GM21515 (cell line): ENCODE data around the gene NELFA.
A peak's percentile ranks its signal among the peaks of the same experiment; 100 is the strongest.
"Not testable (repeated sequence)": the region's sequence is repeated elsewhere in the genome, so short reads cannot be mapped to it uniquely, and the experiment has no call there.

ENCODE experiments used
- ATAC-seq: cut with Tn5 transposase; IDR thresholded peaks from one replicate; pipeline ENCODE4 v1.9.1; 2021; ENCODE audit not compliant: unreplicated experiment

The NELFA gene

GRCh38 chr4:2040391-2041238 lies 31.8 kb upstream of the NELFA start:
- no peak for ATAC-seq

DNA sequence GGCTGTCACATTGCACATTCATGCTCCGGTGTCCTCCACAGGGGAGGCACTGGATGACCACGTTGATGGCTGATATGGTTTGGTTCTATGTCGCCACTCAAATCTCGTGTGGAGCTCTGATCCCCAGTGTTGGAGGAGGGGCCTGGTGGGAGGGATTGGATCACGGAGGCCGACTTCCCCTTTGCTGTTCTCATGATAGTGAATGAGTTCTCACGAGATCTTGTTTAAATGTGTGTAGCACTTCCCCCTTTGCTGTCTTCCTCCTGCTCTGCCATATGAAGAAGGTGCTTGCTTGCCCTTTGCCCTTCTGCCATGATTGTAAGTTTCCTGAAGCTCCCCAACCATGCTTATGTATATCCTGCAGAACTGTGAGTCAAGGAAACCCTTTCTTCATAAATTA lies 28.1 kb upstream of the NELFA start:
- ATAC-seq = no peak

DNA sequence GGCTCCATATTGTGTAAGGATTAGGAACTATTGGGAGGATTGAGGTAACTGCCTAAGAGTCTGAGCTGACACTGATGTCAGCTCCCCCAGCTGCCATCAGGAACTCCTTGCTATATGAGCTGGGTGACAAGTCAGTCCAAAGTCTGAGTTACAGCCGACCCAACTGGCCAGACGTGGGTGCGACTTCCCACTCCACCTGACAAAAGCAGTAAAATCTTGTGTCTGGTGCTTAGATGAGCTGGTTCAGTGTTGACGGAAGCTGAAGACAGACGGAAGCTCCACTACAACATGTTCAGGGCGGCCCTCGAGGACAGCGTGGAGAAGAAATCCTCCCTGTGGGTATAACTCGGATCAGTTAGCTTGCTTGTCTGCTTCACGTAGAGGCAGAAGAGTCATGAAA lies 27.6 kb upstream of the NELFA start:
- ATAC-seq = no peak

DNA sequence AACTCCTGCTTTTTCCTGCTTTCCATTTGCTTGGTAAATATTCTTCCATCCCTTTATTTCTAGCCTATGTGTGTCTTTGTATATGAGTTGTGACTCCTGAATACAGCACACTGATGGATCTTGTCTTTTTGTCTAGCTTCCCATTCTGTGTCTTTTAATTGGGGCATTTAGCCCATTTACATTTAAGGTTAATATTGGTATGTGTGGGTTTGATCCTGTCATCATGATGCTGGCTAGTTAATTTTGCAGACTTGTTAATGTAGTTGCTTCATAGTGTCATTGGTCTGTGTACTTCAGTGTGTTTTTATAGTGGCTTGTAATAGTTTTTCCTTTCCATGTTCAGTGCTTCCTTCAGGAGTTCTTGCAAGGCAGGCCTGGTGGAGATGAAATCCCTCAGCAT lies 22.4 kb upstream of the NELFA start:
- ATAC-seq = not testable (repeated sequence)

DNA sequence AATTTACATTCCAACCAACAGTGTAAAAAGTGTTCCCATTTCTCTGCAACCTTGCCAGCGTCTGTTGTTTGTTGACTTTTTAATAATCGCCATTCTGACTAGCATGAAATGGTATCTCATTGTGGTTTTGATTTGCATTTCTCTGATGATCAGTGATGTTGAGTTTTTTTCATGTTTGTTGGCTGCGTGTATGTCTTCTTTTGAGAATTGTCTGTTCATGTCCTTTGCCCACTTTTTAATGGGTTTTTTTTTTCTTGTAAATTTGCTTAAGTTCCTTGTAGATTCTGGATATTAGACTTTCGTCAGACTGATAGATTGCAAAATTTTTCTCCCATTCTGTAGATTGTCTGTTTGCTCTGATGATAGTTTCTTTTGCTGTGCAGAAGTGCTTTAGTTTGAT lies 18.3 kb upstream of the NELFA start:
- ATAC-seq = not testable (repeated sequence)

- ATAC-seq = no peak
These were observed 17.0 kb upstream of the NELFA start for GRCh38 chr4:2025817-2026216.

DNA sequence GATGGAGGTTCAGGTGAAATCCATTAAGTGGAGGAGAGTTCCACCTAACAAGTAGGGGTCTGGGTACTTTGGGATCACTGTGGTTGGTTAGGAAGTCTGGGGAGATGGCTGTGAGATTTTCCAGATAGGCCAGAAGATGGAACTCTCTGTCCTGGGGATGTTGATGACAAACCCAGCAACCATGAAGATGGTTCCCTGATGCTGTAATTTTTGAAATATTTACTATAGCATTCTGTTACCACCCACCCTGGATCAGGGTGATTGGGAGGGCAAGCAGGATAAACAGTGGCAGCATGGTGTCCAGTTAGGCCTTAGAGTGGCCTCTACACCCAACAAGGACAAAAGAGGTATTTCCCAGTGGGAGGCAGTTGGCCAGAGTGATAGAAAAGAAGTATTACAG lies 15.9 kb upstream of the NELFA start:
- no peak for ATAC-seq

- not testable (repeated sequence) for ATAC-seq
These were observed 12.7 kb upstream of the NELFA start for GRCh38 chr4:2021358-2022018.

GRCh38 chr4:2015008-2015407 lies 6.2 kb upstream of the NELFA start:
- no peak for ATAC-seq

DNA sequence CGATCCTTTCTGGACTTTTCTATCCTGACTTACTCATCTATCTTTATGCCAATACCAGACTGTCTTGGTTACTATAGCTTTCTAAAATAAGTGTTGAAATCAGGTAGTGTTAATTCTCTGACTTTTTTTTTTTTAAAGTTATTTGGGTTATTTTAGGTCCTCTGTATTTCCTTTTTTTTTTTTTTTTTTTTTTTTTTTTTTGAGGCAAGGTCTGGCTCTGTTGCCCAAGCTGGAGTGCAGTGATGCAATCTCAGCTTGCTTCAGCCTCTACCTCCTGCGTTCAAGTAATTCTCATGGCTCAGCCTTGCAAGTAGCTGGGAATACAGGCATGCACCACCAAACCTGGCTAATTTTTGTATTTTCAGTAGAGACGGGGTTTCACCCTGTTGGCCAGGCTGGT lies 2.8 kb upstream of the NELFA start:
- no peak for ATAC-seq

DNA sequence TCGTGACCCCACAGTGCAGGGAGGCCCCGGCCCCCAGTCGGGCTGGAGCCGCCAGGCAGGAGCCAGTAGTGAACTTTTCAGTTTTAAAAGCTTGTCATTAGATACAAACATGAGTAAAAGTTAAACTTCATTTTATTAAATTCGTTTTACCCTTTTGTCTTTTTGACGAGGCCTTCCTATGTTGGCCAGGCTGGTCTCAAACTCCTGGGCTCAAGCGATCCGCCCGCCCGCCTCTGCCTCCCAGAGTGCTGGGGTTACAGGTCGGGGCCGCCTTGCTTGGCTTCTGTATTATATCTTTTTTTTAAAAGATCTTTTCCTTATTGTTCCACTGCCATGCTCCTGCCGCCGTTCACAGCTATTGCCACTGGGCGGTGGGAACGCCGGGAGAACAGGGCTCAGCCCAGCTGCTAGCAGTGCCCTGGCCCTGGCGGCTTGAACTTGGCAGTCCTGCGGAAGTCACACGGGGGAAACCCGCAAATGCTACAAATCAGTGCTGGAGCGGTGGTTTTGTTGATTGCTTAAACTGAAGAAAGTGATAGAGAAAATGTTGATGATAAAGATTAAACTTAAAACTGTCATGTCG lies 968 bp upstream of the NELFA start:
- ATAC-seq = peak; percentile 16

GRCh38 chr4:2008671-2008920 lies 178 bp downstream of the NELFA start:
- ATAC-seq = no peak

DNA sequence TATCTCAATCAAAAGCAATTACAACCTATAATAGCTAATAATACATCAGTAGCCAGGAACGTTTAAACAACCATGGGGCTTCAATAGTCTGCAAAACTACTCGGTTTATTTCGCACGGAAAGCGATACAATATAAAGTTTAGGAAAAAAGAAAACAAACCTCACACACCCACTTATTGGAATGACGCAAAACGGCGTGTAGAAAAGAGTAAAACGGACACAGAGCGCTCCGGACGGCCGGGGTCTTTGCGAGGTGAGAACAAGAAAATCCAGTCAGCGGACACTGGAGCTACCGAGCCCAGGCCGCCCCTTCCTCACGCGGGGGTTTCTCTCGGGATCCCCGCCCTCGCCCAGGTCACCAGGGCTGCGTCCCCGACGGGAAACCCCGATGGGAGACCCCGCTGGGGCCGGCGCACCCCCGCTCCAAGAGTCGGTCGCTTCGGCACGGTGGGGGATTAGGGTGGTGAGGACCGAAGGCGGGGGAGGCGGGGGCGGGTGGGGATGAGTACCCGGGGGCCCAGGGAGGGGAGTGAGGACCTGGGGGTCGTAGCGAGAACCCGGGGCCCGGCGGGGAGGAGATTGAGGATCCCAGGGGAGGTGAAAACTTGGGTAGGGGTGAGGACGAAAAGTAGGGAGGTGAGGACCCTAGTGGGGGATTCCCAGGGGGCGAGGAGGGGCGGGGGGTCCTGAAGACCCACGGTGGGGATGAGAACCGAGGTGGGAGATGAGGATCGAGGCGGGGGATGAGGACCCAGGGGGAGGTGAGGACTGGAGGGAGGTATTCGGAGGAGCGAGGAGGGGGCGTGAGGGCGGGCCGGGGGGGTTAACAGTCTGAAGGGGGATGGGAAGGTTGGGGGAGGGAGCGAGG lies 737 bp downstream of the NELFA start:
- ATAC-seq = no peak

DNA sequence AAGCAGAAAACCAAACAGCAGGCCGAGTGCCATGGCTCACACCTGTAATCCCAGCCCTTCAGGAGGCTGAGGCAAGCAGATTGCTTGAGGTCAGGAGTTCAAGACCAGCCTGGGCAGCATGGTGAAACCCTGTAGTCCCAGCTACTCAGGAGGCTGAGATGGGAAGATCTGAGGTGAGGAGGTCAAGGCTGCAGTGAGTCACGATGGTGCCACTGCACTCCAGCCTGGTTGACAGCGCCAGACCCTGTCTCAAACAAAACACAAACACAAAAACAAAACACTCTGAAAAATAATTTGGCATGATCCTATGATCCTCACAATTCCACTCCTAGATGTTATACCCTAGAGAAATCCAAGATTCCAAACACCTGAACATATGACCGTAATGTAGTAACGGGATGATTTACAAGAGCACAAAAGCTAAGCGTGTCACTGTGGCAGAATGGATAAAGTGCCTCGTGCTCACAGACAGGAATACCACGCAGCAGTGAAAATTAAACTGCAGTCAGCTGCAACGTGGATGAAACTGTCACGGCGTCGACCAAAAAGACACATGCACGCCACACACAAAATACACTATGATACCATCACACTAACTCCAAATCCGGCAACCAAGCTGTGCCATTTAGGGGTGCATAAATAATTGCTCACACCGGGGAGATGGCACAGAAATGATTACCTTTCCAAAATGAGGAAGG lies 1.7 kb downstream of the NELFA start:
- no peak for ATAC-seq

DNA sequence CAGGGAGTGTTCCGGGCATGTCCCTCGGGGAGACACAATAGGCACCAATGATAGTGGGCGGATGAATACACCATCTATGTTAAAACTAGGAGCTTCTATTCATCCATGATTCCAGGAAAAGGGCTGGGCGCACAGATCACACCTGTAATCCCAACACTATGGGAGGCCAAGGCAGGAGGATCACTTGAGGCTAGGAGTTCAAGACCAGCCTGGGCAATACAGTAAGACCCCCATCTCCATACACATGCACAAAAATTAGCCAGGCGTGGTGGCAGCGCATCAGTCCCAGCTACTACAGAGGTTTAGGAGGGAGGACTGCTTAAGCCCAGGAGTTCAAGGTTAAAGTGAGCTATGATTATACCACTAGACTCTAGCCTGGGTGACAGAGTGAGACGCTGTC lies 2.4 kb downstream of the NELFA start:
- no peak for ATAC-seq

- ATAC-seq = not testable (repeated sequence)
These were observed 5.4 kb downstream of the NELFA start for GRCh38 chr4:2003361-2003760.

DNA sequence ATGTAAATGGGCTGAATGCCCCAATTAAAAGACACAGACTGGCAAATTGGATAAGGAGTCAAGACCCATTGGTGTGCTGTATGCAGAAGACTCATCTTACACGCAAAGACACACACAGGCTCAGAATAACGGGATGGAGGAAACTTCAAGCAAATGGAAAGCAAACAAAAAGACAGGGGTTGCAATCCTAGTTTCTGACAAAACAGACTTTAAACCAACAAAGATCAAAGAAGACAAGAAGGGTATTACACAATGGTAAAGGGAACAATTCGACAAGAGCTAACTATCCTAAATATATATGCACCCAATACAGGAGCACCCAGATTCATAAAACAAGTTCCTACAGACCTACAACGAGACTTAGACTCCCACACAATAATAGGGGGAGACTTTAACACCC lies 9.5 kb downstream of the NELFA start:
- ATAC-seq = not testable (repeated sequence)

GRCh38 chr4:1998296-1998695 lies 10.5 kb downstream of the NELFA start:
- ATAC-seq = no peak

GRCh38 chr4:1997712-1998111 lies 11.1 kb downstream of the NELFA start:
- no peak for ATAC-seq

DNA sequence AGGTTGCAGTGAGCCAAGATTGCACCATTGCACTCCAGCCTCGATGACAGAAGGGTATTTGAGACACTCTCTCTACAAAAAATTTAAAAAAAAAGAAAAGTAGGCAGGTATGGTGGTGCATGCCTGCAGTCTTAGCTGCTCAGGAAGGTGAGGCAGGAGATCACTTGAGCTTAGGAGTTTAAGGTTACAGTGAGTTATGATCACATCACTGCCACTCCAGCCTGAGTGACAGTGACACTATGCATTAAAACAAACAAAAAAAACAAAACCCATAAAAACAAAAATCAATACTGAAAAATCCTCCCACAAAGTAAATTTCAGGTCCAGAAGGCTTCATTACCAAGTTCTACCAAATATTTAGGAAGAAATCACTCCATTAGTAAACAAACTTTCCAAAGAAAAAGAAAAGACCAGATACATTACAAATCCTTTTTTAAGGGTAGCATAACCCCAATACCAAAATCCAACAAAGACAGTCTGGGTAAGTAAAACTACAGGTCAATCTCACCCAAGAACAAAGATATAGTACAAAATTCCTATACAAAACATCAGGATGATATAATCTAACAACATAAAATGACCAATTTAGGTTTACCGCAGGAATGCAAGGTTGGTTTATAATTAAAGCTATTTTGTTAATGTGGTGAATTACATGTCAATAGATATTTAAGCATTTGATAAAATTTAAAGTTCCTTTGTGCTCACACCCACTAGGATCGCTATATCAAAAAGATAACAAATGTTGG lies 11.7 kb downstream of the NELFA start:
- no peak for ATAC-seq
